NCI-H524 (cell line): ENCODE data around the gene GATAD1.
"Not testable (repeated sequence)": the region's sequence is repeated elsewhere in the genome, so short reads cannot be mapped to it uniquely, and the experiment has no call there.

Source experiments
- DNase-seq, 2 experiments: peaks; one replicate each; lab custom pipeline; 2025; lab: John Stamatoyannopoulos, UW

The GATAD1 gene

GRCh38 chr7:92436612-92437445 lies 10.5 kb upstream of the GATAD1 start:
- no peak for DNase-seq

GRCh38 chr7:92437956-92438491 lies 9.3 kb upstream of the GATAD1 start:
- DNase-seq = no peak

- DNase-seq = not testable (repeated sequence)
Measured at GRCh38 chr7:92442720-92443119, 4.6 kb upstream of the GATAD1 start.

GRCh38 chr7:92446869-92447344 lies 375 bp upstream of the GATAD1 start:
- no peak for DNase-seq

GRCh38 chr7:92448205-92448747 lies 994 bp downstream of the GATAD1 start:
- peak in 1 of 2 experiments; percentile 56 for DNase-seq

GRCh38 chr7:92451645-92452044 lies 4.4 kb downstream of the GATAD1 start:
- no peak for DNase-seq

- no peak for DNase-seq
Measured at GRCh38 chr7:92456236-92456635, 9.0 kb downstream of the GATAD1 start.

GRCh38 chr7:92460109-92460508 lies 12.8 kb downstream of the GATAD1 start:
- no peak for DNase-seq

- no peak for DNase-seq
Measured at GRCh38 chr7:92460510-92460909, 13.2 kb downstream of the GATAD1 start.

- DNase-seq = peak in 1 of 2 experiments; percentile 52
Measured at GRCh38 chr7:92461027-92462003, 14.0 kb downstream of the GATAD1 start.

- no peak for DNase-seq
Measured at GRCh38 chr7:92462560-92462959, 15.3 kb downstream of the GATAD1 start.

- no peak for DNase-seq
Measured at GRCh38 chr7:92464515-92464914, 17.2 kb downstream of the GATAD1 start.

GRCh38 chr7:92466682-92467081 lies 19.4 kb downstream of the GATAD1 start:
- DNase-seq = no peak

GRCh38 chr7:92468589-92468988 lies 21.3 kb downstream of the GATAD1 start:
- not testable (repeated sequence) for DNase-seq

- not testable (repeated sequence) for DNase-seq
Measured at GRCh38 chr7:92473989-92474388, 26.7 kb downstream of the GATAD1 start.

GRCh38 chr7:92475261-92475770 lies 28.0 kb downstream of the GATAD1 start:
- DNase-seq = not testable (repeated sequence)

GRCh38 chr7:92475851-92476590 lies 28.7 kb downstream of the GATAD1 start:
- not testable (repeated sequence) for DNase-seq

GRCh38 chr7:92477681-92478080 lies 30.4 kb downstream of the GATAD1 start, which contains the start of gene ERVW-1:
Gene ERVW-1, minus strand, starts transcription at chr7:92477946. Its CDS starts 7,565 bp downstream, at chr7:92470381.
- not testable (repeated sequence) for DNase-seq

GRCh38 chr7:92478095-92478494 lies 30.8 kb downstream of the GATAD1 start:
- peak; percentile 45 to 79 for DNase-seq

GRCh38 chr7:92478711-92479110 lies 31.4 kb downstream of the GATAD1 start:
- DNase-seq = no peak

- not testable (repeated sequence) for DNase-seq
Measured at GRCh38 chr7:92479146-92479545, 31.9 kb downstream of the GATAD1 start.
